ENCODE data around the gene PRR33. TPM values are rescaled to one million over a fixed set of nuclear protein-coding genes. Genes with fewer than 3 reads are reported as not detected.

Gene PRR33
- total RNA-seq, 1 donor from 2014 or later: not detected

DNA sequence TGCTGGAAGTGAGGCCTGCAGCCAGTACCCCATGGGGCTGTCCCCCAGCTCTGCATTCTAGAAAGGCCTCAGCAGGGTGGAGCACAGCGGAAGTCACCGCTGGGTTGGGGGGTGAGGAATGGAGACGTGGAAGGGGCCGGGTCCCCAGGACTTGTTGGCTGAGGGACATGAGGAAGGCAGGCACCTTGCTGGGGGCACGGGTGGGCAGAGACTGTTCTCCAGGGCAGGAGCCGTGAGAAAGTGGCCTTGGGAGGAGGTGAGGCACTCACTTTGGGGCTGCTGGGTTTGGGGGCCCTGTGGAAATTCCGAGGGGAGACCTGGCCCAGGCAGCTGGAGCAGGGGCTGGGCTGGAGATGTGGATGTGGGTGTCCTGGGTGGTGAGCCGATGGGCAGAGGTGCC, 47.9 kb downstream of the PRR33 start:
- TF ChIP-seq, protein P1, sequence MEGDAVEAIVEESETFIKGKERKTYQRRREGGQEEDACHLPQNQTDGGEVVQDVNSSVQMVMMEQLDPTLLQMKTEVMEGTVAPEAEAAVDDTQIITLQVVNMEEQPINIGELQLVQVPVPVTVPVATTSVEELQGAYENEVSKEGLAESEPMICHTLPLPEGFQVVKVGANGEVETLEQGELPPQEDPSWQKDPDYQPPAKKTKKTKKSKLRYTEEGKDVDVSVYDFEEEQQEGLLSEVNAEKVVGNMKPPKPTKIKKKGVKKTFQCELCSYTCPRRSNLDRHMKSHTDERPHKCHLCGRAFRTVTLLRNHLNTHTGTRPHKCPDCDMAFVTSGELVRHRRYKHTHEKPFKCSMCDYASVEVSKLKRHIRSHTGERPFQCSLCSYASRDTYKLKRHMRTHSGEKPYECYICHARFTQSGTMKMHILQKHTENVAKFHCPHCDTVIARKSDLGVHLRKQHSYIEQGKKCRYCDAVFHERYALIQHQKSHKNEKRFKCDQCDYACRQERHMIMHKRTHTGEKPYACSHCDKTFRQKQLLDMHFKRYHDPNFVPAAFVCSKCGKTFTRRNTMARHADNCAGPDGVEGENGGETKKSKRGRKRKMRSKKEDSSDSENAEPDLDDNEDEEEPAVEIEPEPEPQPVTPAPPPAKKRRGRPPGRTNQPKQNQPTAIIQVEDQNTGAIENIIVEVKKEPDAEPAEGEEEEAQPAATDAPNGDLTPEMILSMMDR (IDR thresholded peaks at IDR 0.05; ENCODE audit: unreplicated experiment): no peak
- H3K4me3 Mint-ChIP-seq (ENCODE audit: unreplicated experiment): no peak overlapping the region
- no peak for DNase-seq (ENCODE audit: low spot score)
- no peaks in the 10 kb centered on the region for H3K36me3 Mint-ChIP-seq (ENCODE audit: low read depth, unreplicated experiment)
- H3K4me1 Mint-ChIP-seq (ENCODE audit: unreplicated experiment): peaks cover 4% of the 10 kb centered on the region
- H3K27me3 Mint-ChIP-seq (ENCODE audit: unreplicated experiment): peaks cover 13% of the 10 kb centered on the region
- no peaks in the 10 kb centered on the region for H3K9me3 Mint-ChIP-seq (ENCODE audit: unreplicated experiment)
- H3K27ac Mint-ChIP-seq (ENCODE audit: unreplicated experiment): no peak overlapping the region

DNA sequence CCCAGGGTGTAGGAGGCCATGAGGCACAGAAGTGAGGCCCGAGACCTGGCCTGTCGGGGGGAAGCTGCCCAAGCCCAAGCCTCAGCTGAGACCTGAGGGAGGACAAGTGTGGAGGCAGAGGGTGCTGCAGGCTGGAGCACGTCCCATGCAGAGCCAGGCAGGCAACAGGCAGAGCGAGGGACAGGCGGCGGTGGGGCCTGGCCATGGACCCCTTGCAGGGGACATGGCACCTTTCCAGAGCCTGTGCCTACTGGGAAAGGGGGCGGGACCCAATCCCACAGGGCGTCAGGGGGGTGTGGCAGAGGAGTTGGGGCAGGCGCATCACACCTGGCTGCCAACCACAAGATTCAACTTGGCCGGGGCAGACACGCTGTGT, 48.6 kb downstream of the PRR33 start:
- no peak for DNase-seq (ENCODE audit: low spot score)
- Mint-ChIP-seq H3K9me3 (ENCODE audit: unreplicated experiment) (no peaks in the 10 kb centered on the region), H3K27me3 (ENCODE audit: unreplicated experiment) (peaks cover 13% of the 10 kb centered on the region), H3K4me1 (ENCODE audit: unreplicated experiment) (peaks cover 4% of the 10 kb centered on the region), H3K36me3 (ENCODE audit: low read depth, unreplicated experiment) (no peaks in the 10 kb centered on the region), H3K4me3 (ENCODE audit: unreplicated experiment) (no peak overlapping the region), H3K27ac (ENCODE audit: unreplicated experiment) (no peak overlapping the region)
- TF ChIP-seq, protein P1 (IDR thresholded peaks at IDR 0.05; ENCODE audit: unreplicated experiment): no peak

DNA sequence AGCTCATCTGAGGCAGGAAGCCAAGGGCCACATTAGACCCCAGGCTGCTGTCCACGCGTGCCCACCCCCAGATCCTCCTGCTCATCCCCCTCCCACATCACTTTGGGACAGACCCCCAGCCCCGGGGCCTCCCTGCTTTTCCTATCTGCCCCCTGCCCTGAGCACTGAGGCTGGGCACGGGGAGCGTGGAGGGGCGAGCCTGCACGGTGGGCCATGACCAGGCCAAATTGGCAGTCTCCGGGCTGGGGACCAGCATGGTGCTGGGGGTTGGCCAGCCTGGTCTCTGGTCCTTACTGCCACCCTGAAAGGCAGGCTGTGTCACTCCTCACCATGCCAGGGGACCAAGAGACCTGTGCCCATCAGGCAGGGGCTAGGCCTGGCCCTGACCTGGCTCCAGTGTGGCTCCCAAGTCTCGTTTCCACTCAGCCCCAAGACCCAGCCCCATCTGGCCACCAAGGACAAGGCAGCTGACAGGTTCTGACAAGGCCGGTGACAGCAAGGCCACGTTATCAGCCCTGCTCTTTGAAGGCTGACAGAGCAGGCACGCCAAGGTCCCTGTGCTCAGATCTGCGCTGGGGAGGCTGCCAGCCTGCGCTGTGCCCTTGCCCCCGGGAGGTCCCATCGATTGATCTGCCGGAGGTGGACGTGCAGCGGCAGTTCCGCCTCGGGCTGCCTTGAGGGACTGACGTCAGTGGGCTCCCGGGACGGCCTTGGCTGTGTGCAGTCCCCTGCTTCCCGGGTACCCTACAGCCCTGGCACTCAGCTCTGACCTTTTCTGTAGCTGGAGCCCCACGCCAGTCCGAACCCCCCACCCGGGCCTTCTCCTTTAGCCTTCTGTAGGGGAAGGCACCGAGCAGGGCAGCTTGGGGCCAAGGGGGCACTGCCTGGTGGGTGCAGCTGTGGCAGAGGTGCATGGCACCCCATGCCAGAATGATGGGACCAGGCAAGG, 49.3 kb downstream of the PRR33 start:
- no peaks in the 10 kb centered on the region for H3K36me3 Mint-ChIP-seq (ENCODE audit: low read depth, unreplicated experiment)
- no peak overlapping the region for H3K27ac Mint-ChIP-seq (ENCODE audit: unreplicated experiment)
- H3K9me3 Mint-ChIP-seq (ENCODE audit: unreplicated experiment): no peaks in the 10 kb centered on the region
- H3K4me1 Mint-ChIP-seq (ENCODE audit: unreplicated experiment): peaks cover 4% of the 10 kb centered on the region
- no peak for DNase-seq (ENCODE audit: low spot score)
- no peak overlapping the region for H3K4me3 Mint-ChIP-seq (ENCODE audit: unreplicated experiment)
- TF ChIP-seq, protein P1 (IDR thresholded peaks at IDR 0.05; ENCODE audit: unreplicated experiment): no peak
- H3K27me3 Mint-ChIP-seq (ENCODE audit: unreplicated experiment): peaks cover 13% of the 10 kb centered on the region

DNA sequence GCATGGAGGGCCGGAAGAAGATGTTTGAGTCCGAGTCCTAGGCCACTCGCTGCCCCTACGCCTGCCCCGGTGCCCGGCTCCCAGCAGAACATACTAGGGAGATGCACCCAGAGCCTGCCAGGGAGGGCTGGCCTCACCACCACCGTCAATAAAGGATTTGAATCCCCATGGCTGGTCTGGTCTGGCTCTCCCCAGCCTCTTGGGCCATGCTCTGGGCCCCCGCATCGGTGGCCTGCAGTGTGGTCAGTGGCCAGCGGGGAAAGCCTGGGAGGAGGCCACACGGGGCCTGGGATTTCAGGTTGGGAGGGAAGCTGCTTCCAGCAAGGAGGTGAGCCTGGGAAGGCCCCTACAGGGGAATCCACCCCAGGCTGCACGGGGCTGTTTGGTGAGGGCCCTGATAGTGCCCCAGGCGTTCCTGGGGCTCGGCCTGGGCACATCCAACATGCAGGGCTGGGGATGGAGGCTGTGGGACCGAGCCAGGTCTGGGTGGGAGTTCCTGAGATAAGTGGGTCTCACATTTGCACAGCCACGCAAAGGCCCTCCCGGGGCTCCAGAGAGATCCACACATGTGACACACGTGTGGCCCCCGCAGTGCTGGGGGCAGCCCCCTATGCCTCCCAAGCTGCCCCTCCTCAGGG, 50.1 kb downstream of the PRR33 start:
- Mint-ChIP-seq H3K27me3 (ENCODE audit: unreplicated experiment) (peaks cover 12% of the 10 kb centered on the region), H3K9me3 (ENCODE audit: unreplicated experiment) (no peaks in the 10 kb centered on the region), H3K4me3 (ENCODE audit: unreplicated experiment) (no peak overlapping the region), H3K36me3 (ENCODE audit: low read depth, unreplicated experiment) (no peaks in the 10 kb centered on the region), H3K4me1 (ENCODE audit: unreplicated experiment) (peaks cover 4% of the 10 kb centered on the region), H3K27ac (ENCODE audit: unreplicated experiment) (no peak overlapping the region)
- TF ChIP-seq, protein P1 (IDR thresholded peaks at IDR 0.05; ENCODE audit: unreplicated experiment): no peak
- DNase-seq (ENCODE audit: low spot score): no peak

Data from endothelial cell (in vitro differentiated cells).